HepG2 (cell line): ENCODE results near the gene APBB3. TPM values are rescaled to one million over a fixed set of nuclear protein-coding genes. Genes with fewer than 3 reads are reported as not detected.
A peak's percentile ranks its signal among the peaks of the same experiment; 100 is the strongest.

Source experiments
- ARID2 ChIP-seq: sonication (generic); formaldehyde crosslinking; IDR thresholded peaks from 2 replicates; pipeline ENCODE4 v1.8.1; 2022; ENCODE audit warnings: mild to moderate bottlenecking, missing genetic modification reagents, borderline replicate concordance
- ASH2L ChIP-seq: fragments of 300-600, 200-600 bp; sonication (generic); IDR thresholded peaks from 2 replicates; pipeline ENCODE4 v1.7.0; 2017; ENCODE audit warnings: low read depth, mild to moderate bottlenecking, moderate library complexity, mixed read lengths, low read length; ENCODE audit not compliant: insufficient read length
- MAFF ChIP-seq: IDR thresholded peaks from 2 replicates; pipeline ENCODE4 v1.6.1; 2011; ENCODE audit warnings: low read depth, low read length, improper control_type of control experiment
- RBM22 ChIP-seq: fragments of 200-400 bp; formaldehyde crosslinking; optimal IDR thresholded peaks from 2 replicates; pipeline ENCODE3; 2017; ENCODE audit warnings: mild to moderate bottlenecking, low read length, moderate library complexity
- TFE3 ChIP-seq: IDR thresholded peaks from 2 replicates; pipeline ENCODE4 v1.6.1; 2016
- ZBTB43 ChIP-seq: sonication (generic); formaldehyde crosslinking; conservative IDR thresholded peaks from 2 replicates; pipeline ENCODE4 v1.4.0; 2020; ENCODE audit warnings: missing genetic modification reagents
- ZNF224 ChIP-seq: sonication (generic); formaldehyde crosslinking; IDR thresholded peaks from 2 replicates; pipeline ENCODE4 v1.5.0; 2020; ENCODE audit warnings: mild to moderate bottlenecking, missing genetic modification reagents
- ZNF382 ChIP-seq: sonication (generic); formaldehyde crosslinking; IDR thresholded peaks from 2 replicates; pipeline ENCODE4 v1.5.0; 2020; ENCODE audit warnings: missing genetic modification reagents, mild to moderate bottlenecking, borderline replicate concordance
- ZNF431 ChIP-seq: sonication (generic); formaldehyde crosslinking; IDR thresholded peaks from 2 replicates; pipeline ENCODE4 v1.9.0; 2022; ENCODE audit warnings: missing genetic modification reagents, low read depth, mild to moderate bottlenecking, borderline replicate concordance
- ZNF737 ChIP-seq: sonication (generic); formaldehyde crosslinking; IDR thresholded peaks from 2 replicates; pipeline ENCODE4 v1.5.0; 2020; ENCODE audit warnings: missing genetic modification reagents, mild to moderate bottlenecking, borderline replicate concordance
- polyA plus RNA-seq, 8 experiments: library from polyadenylated mRNA; depleted of rRNA in 3 of 8; stranded (reverse) in 7 of 8; unstranded in 1 of 8; fragments of >200 nt; fragmentation: Illumina TruSeq in 4 of 8; extraction: Trizol in 4 of 8; gene quantifications; 2 replicates each; pipeline versions ENCODE4 v1.2.1 to v1.2.3, GENCODE V29; 2011 to 2016; ENCODE audit warnings: low read depth in 4 of 8, missing spikeins in 1 of 8, mixed read lengths in 1 of 8; ENCODE audit not compliant: insufficient read depth in 1 of 8
- total RNA-seq, 5 experiments: library from RNA; depleted of rRNA; stranded (reverse); fragments of >200 nt; fragmentation: Illumina TruSeq; extraction: Trizol; gene quantifications; 2 replicates each; pipeline ENCODE4 v1.2.3, GENCODE V29; 2016; ENCODE audit warnings: low read depth in 1 of 5
- TF ChIP-seq, protein P1 (sequence below): sonication (generic); formaldehyde crosslinking; IDR thresholded peaks from 2 replicates; pipeline ENCODE4 v1.5.0; 2020; ENCODE audit warnings: missing genetic modification reagents
- TF ChIP-seq, protein P2 (sequence below): sonication (generic); formaldehyde crosslinking; IDR thresholded peaks from 2 replicates; pipeline ENCODE4 v1.4.0; 2020; ENCODE audit warnings: missing genetic modification reagents
- TF ChIP-seq, protein P3 (sequence below): sonication (generic); formaldehyde crosslinking; IDR thresholded peaks from 2 replicates; pipeline ENCODE4 v1.5.0; 2020; ENCODE audit warnings: mild to moderate bottlenecking, missing genetic modification reagents, borderline replicate concordance
- TF ChIP-seq, protein P4 (sequence below): sonication (generic); formaldehyde crosslinking; IDR thresholded peaks from 2 replicates; pipeline ENCODE4 v1.5.0; 2020; ENCODE audit warnings: missing genetic modification reagents
- TF ChIP-seq, protein P5 (sequence below): sonication (generic); formaldehyde crosslinking; IDR thresholded peaks from 2 replicates; pipeline ENCODE4 v1.5.0; 2020; ENCODE audit warnings: mild to moderate bottlenecking, low read depth, missing genetic modification reagents, borderline replicate concordance

The APBB3 gene
- total and polyA plus RNA-seq, 2 of the 13 experiments (the other 11 are each of a cell fraction or from before 2014, with no cell fraction given) = 0.38 to 0.78 TPM

DNA sequence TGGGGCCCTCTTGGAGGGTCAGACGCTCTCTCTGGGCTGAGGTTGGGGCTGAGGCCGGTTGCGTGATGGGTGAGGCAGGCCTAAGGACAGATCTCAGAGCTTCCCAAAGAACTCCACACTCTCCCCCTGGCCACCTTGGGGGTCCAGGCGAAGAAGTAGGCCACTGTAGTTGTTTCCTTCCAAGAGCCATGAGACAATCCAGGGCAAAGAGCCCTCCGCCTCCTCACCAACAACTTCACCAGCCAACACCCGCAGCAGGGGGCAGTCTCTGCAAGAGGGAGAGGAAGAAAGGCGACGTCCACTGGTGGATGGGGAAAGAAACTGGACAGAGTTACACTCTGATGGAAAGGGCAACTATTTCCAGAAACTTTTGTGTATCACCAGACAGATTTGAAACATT is 10.9 kb upstream of the APBB3 start (continued):
- TF ChIP-seq, protein P1, sequence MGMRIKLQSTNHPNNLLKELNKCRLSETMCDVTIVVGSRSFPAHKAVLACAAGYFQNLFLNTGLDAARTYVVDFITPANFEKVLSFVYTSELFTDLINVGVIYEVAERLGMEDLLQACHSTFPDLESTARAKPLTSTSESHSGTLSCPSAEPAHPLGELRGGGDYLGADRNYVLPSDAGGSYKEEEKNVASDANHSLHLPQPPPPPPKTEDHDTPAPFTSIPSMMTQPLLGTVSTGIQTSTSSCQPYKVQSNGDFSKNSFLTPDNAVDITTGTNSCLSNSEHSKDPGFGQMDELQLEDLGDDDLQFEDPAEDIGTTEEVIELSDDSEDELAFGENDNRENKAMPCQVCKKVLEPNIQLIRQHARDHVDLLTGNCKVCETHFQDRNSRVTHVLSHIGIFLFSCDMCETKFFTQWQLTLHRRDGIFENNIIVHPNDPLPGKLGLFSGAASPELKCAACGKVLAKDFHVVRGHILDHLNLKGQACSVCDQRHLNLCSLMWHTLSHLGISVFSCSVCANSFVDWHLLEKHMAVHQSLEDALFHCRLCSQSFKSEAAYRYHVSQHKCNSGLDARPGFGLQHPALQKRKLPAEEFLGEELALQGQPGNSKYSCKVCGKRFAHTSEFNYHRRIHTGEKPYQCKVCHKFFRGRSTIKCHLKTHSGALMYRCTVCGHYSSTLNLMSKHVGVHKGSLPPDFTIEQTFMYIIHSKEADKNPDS (CRISPR knock-in tag) = no peak
- no peak for TF ChIP-seq MAFF
- no peak for TF ChIP-seq TFE3 (CRISPR knock-in tag)
- TF ChIP-seq, protein P2, sequence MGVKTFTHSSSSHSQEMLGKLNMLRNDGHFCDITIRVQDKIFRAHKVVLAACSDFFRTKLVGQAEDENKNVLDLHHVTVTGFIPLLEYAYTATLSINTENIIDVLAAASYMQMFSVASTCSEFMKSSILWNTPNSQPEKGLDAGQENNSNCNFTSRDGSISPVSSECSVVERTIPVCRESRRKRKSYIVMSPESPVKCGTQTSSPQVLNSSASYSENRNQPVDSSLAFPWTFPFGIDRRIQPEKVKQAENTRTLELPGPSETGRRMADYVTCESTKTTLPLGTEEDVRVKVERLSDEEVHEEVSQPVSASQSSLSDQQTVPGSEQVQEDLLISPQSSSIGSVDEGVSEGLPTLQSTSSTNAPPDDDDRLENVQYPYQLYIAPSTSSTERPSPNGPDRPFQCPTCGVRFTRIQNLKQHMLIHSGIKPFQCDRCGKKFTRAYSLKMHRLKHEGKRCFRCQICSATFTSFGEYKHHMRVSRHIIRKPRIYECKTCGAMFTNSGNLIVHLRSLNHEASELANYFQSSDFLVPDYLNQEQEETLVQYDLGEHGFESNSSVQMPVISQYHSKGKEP (CRISPR knock-in tag) = no peak
- TF ChIP-seq, protein P3, sequence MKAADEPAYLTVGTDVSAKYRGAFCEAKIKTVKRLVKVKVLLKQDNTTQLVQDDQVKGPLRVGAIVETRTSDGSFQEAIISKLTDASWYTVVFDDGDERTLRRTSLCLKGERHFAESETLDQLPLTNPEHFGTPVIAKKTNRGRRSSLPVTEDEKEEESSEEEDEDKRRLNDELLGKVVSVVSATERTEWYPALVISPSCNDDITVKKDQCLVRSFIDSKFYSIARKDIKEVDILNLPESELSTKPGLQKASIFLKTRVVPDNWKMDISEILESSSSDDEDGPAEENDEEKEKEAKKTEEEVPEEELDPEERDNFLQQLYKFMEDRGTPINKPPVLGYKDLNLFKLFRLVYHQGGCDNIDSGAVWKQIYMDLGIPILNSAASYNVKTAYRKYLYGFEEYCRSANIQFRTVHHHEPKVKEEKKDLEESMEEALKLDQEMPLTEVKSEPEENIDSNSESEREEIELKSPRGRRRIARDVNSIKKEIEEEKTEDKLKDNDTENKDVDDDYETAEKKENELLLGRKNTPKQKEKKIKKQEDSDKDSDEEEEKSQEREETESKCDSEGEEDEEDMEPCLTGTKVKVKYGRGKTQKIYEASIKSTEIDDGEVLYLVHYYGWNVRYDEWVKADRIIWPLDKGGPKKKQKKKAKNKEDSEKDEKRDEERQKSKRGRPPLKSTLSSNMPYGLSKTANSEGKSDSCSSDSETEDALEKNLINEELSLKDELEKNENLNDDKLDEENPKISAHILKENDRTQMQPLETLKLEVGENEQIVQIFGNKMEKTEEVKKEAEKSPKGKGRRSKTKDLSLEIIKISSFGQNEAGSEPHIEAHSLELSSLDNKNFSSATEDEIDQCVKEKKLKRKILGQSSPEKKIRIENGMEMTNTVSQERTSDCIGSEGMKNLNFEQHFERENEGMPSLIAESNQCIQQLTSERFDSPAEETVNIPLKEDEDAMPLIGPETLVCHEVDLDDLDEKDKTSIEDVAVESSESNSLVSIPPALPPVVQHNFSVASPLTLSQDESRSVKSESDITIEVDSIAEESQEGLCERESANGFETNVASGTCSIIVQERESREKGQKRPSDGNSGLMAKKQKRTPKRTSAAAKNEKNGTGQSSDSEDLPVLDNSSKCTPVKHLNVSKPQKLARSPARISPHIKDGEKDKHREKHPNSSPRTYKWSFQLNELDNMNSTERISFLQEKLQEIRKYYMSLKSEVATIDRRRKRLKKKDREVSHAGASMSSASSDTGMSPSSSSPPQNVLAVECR = peak; percentile 58; the same call in 1 of the 2 replicates
- TF ChIP-seq, protein P4, sequence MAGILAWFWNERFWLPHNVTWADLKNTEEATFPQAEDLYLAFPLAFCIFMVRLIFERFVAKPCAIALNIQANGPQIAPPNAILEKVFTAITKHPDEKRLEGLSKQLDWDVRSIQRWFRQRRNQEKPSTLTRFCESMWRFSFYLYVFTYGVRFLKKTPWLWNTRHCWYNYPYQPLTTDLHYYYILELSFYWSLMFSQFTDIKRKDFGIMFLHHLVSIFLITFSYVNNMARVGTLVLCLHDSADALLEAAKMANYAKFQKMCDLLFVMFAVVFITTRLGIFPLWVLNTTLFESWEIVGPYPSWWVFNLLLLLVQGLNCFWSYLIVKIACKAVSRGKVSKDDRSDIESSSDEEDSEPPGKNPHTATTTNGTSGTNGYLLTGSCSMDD = no peak
- TF ChIP-seq ZBTB43 (CRISPR knock-in tag) = no peak
- TF ChIP-seq ZNF737 (CRISPR knock-in tag) = no peak
- TF ChIP-seq ARID2 = no peak
- no peak for TF ChIP-seq ZNF431
- no peak for TF ChIP-seq ZNF224 (CRISPR knock-in tag)
- no peak for TF ChIP-seq ASH2L
- TF ChIP-seq, protein P5, sequence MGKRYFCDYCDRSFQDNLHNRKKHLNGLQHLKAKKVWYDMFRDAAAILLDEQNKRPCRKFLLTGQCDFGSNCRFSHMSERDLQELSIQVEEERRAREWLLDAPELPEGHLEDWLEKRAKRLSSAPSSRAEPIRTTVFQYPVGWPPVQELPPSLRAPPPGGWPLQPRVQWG (CRISPR knock-in tag) = no peak
- no peak for TF ChIP-seq ZNF382 (CRISPR knock-in tag)
- no peak for TF ChIP-seq RBM22
